ENCODE data around the gene CREB3L1. TPM values are rescaled to one million over a fixed set of nuclear protein-coding genes. Genes with fewer than 3 reads are reported as not detected.

CREB3L1 gene
- total RNA-seq, 1 donor from 2014 or later = 0.09 TPM

DNA sequence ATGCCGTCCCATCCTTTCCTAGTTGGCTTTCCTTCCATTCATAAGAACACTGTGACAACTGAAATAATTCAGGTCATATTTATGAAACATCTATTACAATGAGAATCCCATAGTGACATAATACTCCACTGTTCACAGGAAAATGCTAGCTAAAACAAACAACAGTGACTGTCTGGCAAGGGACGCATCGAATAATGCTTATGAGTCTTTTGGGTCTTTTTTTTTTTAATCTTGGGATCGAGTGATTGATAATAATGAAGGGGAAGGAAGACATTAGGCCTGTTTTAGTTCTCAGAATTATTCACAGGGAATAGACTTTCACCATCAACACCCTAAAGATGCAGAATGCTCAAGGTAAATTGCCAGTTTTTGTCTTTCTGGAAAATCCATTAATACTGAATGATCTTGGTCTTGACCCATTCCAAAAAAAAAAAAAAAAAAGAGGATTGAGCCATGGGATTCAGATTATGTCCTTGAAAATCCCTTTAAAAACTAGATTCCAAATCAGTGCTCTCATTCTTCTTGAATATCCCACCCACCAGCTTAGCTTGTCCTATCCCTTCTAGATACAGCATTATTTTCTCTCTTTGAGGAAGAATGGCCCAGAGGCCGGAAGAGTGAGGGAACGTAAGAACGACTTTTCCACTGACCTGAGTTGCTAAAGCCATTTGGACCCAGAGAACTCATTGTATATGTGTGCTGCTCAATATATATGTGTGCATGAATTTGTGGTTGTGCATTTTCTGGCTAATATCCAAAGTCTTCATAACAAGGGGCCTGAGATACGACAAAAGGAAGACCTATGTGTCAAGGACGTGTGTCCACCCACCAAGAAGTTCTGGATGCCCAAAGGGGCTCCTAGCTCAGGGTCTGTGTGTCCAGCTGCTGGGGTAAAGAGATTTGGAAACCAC is 35.2 kb upstream of the CREB3L1 start:
- intact Hi-C loops (cut with micrococcal nuclease) = loop anchor here (2.0 kb wide), 1 partner anchor 121 kb away; the partner anchor contains the start of gene PHF21A
- peaks cover 34% of the 10 kb centered on the region for H3K4me1 Mint-ChIP-seq
- H3K36me3 Mint-ChIP-seq (ENCODE audit: low read depth) = no peaks in the 10 kb centered on the region
- no peaks in the 10 kb centered on the region for H3K9me3 Mint-ChIP-seq
- no peak for DNase-seq
- H3K27ac Mint-ChIP-seq = peak overlapping the region; percentile 84
- peak overlapping the region; percentile 89 for H3K4me3 Mint-ChIP-seq
- H3K27me3 Mint-ChIP-seq = peaks cover 4% of the 10 kb centered on the region

DNA sequence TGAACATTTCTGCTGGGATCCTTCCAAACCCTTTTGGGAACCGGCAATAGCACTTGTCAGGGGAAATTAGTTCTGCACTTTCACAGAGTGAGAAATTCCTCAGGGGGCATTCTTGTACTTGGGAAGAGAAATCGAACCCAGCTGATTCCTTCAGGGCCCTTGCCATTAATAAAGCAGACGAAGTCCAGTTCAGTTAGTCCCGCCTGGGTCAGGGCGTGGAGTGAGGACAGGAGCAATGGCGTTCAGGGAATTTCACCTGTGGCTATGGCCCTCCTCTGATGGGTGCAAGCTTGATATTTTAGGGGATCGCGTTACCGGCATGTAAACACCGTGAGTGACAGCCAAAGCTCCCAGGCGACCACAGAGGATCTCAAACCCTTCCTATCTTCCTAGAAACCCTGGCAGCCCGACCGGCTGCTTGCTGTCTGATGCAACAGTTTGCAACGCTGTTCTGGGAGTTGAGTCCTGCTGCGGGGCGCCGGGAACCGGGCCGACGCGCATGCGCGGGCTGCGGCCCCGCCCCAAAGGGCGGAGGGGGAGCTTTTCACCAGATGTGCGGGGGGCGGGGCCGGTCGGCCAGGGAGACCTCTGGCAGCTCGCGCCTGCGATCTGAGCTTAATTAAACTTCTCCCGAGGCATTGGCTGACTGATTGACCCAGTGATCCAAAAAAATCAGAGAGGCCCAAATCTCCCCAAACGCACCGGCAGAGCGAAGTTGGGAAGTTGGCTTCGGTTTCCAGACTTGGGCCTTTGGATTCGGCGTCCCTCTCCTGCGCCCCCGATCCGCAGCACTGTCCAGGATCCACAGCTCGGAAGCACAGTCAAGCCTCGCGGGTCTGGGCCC is 34.3 kb upstream of the CREB3L1 start:
- DNase-seq = peak; percentile 97
- Mint-ChIP-seq H3K27ac (peak overlapping the region; percentile 84), H3K36me3 (ENCODE audit: low read depth) (no peaks in the 10 kb centered on the region), H3K27me3 (no peaks in the 10 kb centered on the region), H3K4me3 (peak overlapping the region; percentile 89), H3K9me3 (no peaks in the 10 kb centered on the region), H3K4me1 (peaks cover 29% of the 10 kb centered on the region)
- intact Hi-C loops (cut with micrococcal nuclease) = loop anchor here (1.0 to 2.0 kb wide), 2 partner anchors 122 to 137 kb away; partner anchors contain the start of gene PHF21A

DNA sequence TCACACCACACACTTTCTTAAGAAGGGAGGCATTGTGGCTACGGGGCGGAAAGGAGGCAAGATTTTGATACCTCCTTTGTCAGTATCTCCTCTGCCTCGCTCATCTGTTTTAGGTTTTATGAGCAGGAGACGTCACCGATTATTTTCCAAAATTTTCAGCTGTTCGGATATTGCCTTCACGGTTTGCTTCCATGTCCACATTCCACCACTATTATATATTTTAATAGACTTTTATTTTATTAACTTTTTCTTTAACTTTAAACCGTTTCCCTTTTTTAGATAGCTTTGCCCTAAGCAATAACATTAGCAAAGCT is 33.7 kb upstream of the CREB3L1 start:
- Mint-ChIP-seq H3K4me3 (peak overlapping the region; percentile 89), H3K36me3 (ENCODE audit: low read depth) (no peaks in the 10 kb centered on the region), H3K27me3 (no peaks in the 10 kb centered on the region), H3K9me3 (no peaks in the 10 kb centered on the region), H3K27ac (peak overlapping the region; percentile 84), H3K4me1 (peaks cover 30% of the 10 kb centered on the region)
- intact Hi-C loops (cut with micrococcal nuclease) = loop anchor here (1.0 to 2.0 kb wide), 2 partner anchors 123 to 137 kb away; partner anchors contain the start of gene PHF21A
- DNase-seq = no peak

DNA sequence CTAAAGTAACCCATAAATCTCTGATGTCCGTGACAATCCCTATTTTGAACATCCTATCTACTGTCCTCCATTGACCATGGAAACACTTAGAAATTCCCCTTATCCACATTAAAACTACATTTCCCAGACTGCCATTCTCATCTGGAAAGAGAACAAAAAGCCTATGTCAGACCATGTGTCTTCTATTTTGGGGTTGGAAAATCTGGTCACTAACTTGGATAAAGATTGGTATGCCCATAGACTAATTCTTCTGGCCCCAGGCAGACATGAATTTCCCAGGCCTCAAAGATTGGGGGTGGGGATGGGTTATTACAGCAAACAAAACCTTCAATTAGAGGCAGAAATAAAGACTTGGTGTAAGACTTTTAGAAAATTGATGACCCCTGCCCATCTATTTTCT is 30.9 kb upstream of the CREB3L1 start:
- H3K36me3 Mint-ChIP-seq (ENCODE audit: low read depth) = no peaks in the 10 kb centered on the region
- H3K27me3 Mint-ChIP-seq = no peaks in the 10 kb centered on the region
- peaks cover 25% of the 10 kb centered on the region for H3K4me1 Mint-ChIP-seq
- no peak for DNase-seq
- H3K9me3 Mint-ChIP-seq = no peaks in the 10 kb centered on the region
- intact Hi-C loops (cut with micrococcal nuclease) = no loop called here
- H3K4me3 Mint-ChIP-seq = no peak overlapping the region
- no peak overlapping the region for H3K27ac Mint-ChIP-seq

DNA sequence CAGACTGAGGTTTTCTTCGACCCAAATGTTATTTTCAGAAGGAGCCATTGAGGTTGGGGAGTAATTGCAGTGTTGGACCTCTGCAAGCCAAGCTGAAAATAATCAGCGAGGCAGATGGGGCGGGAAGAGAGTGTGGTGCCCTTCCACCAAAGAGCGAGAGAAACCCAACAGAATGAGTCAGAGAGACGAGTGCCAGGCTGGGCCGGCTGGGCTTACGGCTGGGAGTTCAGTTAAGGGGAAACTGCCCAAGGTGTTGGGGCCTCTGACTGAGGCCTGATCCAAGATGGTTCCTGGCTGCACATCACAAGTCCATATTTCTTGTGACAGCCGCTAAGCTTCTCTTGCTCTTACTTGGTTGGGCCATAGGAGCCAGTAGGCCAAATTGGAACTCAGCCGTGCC is 30.4 kb upstream of the CREB3L1 start:
- intact Hi-C loops (cut with micrococcal nuclease) = no loop called here
- Mint-ChIP-seq H3K27me3 (no peaks in the 10 kb centered on the region), H3K36me3 (ENCODE audit: low read depth) (no peaks in the 10 kb centered on the region), H3K4me1 (peaks cover 23% of the 10 kb centered on the region), H3K27ac (no peak overlapping the region), H3K9me3 (no peaks in the 10 kb centered on the region), H3K4me3 (no peak overlapping the region)
- DNase-seq = no peak

DNA sequence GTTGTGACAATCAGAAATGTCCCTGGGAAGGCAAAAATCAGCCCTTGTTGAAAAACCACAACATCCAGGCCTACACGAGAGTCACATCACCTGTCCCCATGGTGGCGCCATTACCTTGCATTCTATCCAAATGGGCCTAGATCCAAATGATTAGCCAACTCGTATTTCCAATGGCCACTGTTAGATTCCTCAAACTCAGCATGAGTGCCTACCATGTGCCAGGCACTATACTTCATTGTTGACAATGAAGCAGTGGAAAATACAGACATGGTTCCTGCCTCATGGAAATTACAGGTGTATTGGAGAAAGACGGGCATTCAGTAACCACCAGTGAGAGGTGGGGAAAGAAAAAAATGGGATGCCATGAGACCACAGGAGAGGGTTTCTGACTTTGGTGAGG is 29.8 kb upstream of the CREB3L1 start:
- Mint-ChIP-seq H3K4me3 (no peak overlapping the region), H3K27ac (no peak overlapping the region), H3K4me1 (peaks cover 19% of the 10 kb centered on the region), H3K36me3 (ENCODE audit: low read depth) (no peaks in the 10 kb centered on the region), H3K27me3 (no peaks in the 10 kb centered on the region), H3K9me3 (no peaks in the 10 kb centered on the region)
- intact Hi-C loops (cut with micrococcal nuclease) = no loop called here
- peak; percentile 76 for DNase-seq

DNA sequence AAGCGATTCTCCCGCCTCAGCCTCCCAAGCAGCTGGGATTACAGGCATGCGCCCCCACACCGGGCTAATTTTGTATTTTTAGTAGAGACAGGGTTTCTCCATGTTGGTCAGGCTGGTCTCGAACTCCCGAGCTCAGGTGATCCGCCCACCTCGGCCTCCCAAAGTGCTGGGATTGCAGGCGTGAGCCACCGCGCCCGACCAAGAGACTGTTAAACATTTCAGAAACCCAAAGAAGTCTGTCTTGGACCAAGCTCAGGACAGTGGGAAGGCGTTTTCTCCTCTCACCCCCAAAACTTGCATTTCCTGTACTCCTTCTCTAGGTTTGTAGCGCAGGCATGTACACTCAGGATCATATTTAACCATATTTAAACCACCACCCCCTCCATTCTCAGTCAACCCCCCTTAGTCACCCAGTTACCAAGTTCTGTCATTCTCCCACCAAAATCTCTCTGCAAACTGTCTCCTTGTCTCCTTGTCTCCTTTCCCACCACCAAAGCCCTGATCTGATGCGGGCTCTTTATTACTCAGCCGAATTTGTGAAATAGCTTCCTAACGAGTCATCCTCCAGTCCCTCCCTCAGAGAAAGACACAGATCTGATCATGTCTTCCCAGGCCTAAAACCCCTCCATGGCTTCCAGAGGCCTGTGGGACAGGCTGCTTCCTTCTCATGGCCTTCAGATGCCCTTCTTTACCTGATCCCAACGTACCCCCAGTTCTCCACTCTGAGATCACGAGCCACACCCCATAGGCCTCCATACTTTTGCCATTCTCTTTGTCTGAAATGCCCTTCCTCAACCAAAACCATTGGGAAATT is 29.0 kb upstream of the CREB3L1 start:
- peaks cover 11% of the 10 kb centered on the region for H3K4me1 Mint-ChIP-seq
- intact Hi-C loops (cut with micrococcal nuclease) = no loop called here
- no peaks in the 10 kb centered on the region for H3K36me3 Mint-ChIP-seq (ENCODE audit: low read depth)
- H3K9me3 Mint-ChIP-seq = no peaks in the 10 kb centered on the region
- no peak overlapping the region for H3K4me3 Mint-ChIP-seq
- peak overlapping the region; percentile 27 for H3K27ac Mint-ChIP-seq
- no peaks in the 10 kb centered on the region for H3K27me3 Mint-ChIP-seq
- DNase-seq = no peak

DNA sequence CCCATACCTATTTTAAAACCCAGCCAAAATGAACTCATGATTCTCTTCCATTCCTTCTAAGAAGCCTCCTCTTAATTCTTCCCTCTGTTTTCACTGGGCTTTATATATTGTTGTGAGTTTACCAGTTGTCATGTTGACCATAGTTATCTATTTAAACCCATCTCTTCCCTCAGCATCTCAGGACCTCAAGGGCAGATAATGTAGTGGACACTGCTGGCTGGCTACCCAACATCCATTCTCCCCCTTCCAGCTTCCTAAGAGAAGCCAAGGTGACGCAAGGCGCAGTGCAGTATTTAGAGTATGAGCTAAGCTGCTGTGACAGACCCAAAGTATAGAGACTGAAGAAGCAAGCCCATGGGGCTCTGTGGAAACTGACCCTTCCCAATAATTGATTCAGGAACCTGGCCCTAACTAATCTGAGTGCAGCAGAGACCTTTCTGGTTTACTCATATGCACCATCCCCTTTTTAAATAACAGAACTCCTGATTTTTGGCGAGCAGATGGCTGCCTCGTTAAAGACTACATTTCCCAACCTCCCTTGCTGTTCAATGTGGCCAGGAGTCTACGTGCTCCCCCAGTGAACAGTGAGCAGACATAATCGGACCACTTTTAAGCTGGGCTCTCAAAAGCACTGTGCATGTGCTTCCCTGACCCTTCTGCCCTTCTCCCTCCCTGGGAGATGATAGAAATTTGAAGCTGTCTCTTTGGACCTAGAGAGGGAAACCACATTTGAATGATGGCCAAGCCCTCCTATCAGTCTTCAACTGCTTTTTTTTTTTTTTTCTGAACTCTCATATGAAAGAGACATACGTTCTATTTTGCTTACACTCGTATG is 28.1 kb upstream of the CREB3L1 start:
- Mint-ChIP-seq H3K36me3 (ENCODE audit: low read depth) (no peaks in the 10 kb centered on the region), H3K27me3 (no peaks in the 10 kb centered on the region), H3K4me3 (no peak overlapping the region), H3K4me1 (peaks cover 7% of the 10 kb centered on the region), H3K27ac (no peak overlapping the region), H3K9me3 (no peaks in the 10 kb centered on the region)
- DNase-seq = no peak
- intact Hi-C loops (cut with micrococcal nuclease) = no loop called here

DNA sequence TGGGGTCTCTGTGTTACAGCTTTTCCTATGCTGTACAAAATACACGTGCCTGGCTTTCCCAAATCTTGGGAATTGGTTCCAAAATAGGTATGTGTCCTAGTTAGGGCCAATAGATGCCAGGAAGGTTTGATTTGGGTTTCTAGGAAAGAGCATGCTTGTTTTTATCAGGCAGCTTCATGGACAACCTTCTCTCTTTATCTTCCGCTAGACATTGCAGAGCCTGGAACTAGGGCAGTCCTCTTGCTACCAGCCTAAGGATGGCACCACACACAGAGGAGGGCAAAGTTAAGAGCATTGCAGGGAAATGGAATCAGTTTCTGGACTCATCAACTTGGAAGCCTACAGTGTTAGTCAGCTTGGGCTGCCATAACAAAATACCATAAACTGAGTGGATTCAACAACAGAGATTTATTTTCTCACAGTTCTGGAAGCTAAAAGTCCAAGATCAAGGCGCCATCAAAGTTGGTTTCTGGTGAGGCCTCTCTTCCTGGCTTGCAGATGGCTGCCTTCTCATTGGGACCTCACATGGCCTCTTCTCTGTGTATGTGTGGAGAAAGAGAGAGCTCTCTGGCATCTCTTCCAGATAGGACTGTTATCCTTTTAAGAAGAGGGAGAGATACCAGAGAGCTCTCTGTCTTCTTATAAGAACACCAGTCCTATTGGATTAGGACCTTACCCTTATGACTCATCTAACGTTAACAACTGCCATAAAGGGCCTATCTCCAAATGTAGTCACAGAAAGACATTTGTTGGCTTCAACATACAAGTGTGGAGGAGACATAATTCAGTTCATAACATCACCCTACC is 27.3 kb upstream of the CREB3L1 start:
- intact Hi-C loops (cut with micrococcal nuclease) = no loop called here
- Mint-ChIP-seq H3K4me1 (peaks cover 7% of the 10 kb centered on the region), H3K36me3 (ENCODE audit: low read depth) (no peaks in the 10 kb centered on the region), H3K4me3 (no peak overlapping the region), H3K27me3 (no peaks in the 10 kb centered on the region), H3K9me3 (no peaks in the 10 kb centered on the region), H3K27ac (no peak overlapping the region)
- no peak for DNase-seq

DNA sequence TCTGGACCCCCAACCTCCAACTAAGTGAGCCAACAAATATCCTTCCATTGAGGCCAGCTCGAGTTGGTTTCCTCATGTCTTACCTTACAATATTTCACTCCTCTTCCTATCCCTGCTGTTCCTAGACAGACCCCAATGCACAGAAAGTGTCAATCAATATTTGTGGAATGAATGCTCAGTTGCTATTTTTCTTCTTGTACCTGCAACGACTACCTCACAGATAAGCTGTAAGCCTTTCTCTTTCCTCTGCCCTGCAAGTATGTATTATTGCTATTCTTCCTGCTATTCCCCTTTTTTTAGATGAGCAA is 26.8 kb upstream of the CREB3L1 start:
- Mint-ChIP-seq H3K9me3 (no peaks in the 10 kb centered on the region), H3K27ac (no peak overlapping the region), H3K4me1 (peaks cover 7% of the 10 kb centered on the region), H3K36me3 (ENCODE audit: low read depth) (no peaks in the 10 kb centered on the region), H3K27me3 (no peaks in the 10 kb centered on the region), H3K4me3 (no peak overlapping the region)
- DNase-seq = no peak
- intact Hi-C loops (cut with micrococcal nuclease) = no loop called here

DNA sequence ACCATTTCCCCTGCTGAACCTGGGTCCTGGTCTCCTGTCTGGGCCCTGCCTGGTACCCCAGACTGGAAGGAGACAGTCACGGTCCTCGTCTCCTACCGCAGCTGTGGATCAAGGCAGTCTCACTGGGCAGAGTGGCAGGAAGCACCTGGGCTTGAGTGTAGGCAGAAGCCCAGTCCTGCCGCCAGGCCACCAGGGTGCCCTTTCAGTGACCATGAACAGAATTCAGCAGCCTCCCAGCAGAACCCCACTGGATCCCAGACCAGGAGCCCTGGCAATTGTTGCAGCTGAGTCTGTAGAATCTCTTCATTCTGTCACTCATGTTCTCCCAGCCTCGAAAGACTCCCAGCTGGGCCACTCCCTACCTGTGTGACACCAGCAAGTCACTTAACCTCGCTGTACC is 25.5 kb upstream of the CREB3L1 start:
- Mint-ChIP-seq H3K36me3 (ENCODE audit: low read depth) (no peaks in the 10 kb centered on the region), H3K27me3 (peaks cover 4% of the 10 kb centered on the region), H3K9me3 (no peaks in the 10 kb centered on the region), H3K27ac (no peak overlapping the region), H3K4me1 (peaks cover 7% of the 10 kb centered on the region), H3K4me3 (no peak overlapping the region)
- no peak for DNase-seq
- intact Hi-C loops (cut with micrococcal nuclease) = no loop called here

DNA sequence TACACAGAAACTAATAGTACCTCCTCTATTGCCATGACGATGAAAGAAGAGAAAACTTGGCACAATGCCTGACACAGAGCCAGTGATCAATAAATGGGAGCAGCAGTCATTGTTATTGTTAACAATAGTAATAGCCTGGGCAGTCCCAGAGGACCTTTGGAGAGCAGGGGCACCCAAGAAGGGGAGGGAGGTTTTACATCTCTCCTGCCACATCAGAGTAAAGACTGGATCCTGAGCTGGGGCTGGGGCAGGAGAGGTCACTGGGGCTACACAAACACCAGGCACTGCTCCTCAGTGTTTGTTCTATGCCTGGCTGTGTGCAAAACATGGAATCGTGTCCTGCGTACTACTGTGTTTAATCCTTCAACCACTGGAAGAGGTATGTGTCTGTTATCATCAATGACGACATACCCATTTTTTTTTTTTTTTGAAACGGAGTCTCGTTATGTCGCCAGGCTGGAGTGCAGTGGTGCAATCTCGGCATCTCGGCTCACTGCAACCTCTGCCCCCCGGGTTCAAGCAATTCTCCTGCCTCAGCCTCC is 25.0 kb upstream of the CREB3L1 start:
- H3K36me3 Mint-ChIP-seq (ENCODE audit: low read depth) = no peaks in the 10 kb centered on the region
- peaks cover 4% of the 10 kb centered on the region for H3K27me3 Mint-ChIP-seq
- intact Hi-C loops (cut with micrococcal nuclease) = no loop called here
- H3K4me3 Mint-ChIP-seq = no peak overlapping the region
- no peak overlapping the region for H3K27ac Mint-ChIP-seq
- no peaks in the 10 kb centered on the region for H3K9me3 Mint-ChIP-seq
- DNase-seq = no peak
- H3K4me1 Mint-ChIP-seq = peaks cover 7% of the 10 kb centered on the region

All from activated CD4-positive, alpha-beta T cell treated with anti-CD3 and anti-CD28 coated beads, Interleukin-2, amount 10 ng/mL, durations not matched to agents 24 days and 14 days (primary cell).